ENCODE results near the gene BPI.

- no peak for TF ChIP-seq EZH2 (IDR thresholded peaks at IDR 0.05; ENCODE audit: low read length)
- no peak for TF ChIP-seq CTCF (optimal IDR thresholded peaks at IDR 0.05 in 1 of 3, IDR thresholded peaks at IDR 0.05 in 1 of 3, conservative IDR thresholded peaks at IDR 0.05 in 1 of 3; ENCODE audit: extremely low read depth in 1 of 3, insufficient read depth in 2 of 3, low read length in 3 of 3)
Observed at GRCh38 chr20:38311091-38311490, 7.1 kb downstream of the BPI start.

Data from keratinocyte (primary cell).